BJ (cell line): ENCODE results near the gene KSR1. TPM values are rescaled to one million over a fixed set of nuclear protein-coding genes. Genes with fewer than 3 reads are reported as not detected.

Experiments used
- CTCF ChIA-PET: fragments of 350-600 bp; formaldehyde crosslinking; extraction: SDS; loops from one replicate; lab custom pipeline; 2021; ENCODE audit warnings: antibody characterized with exemption, inconsistent platforms; lab: Yijun Ruan, JAX
- POLR2A ChIA-PET: fragments of 300-600 bp; sonication (Branson Sonifier 250); formaldehyde crosslinking; extraction: SDS; loops from one replicate; lab custom pipeline; 2021; ENCODE audit warnings: antibody characterized with exemption; lab: Charles Lee
- DNase-seq: peaks from one replicate; pipeline ENCODE4 v3.0.0-alpha.2; 2011; ENCODE audit warnings: low read depth
- H3K27me3 ChIP-seq: 2 replicates; pipeline ENCODE4 v1.6.0; 2011; ENCODE audit warnings: low read length; ENCODE audit not compliant: control insufficient read depth, insufficient read depth
- H3K36me3 ChIP-seq: 2 replicates; pipeline ENCODE4 v1.5.1; 2011; ENCODE audit warnings: low read length; ENCODE audit not compliant: control insufficient read depth, insufficient read depth
- H3K4me3 ChIP-seq: 2 replicates; pipeline ENCODE4 v1.5.1; 2011; ENCODE audit warnings: low read depth, mild to moderate bottlenecking, control low read depth, low read length
- polyA plus RNA-seq: library from polyadenylated mRNA; depleted of rRNA; stranded (reverse); fragments of >200 nt; gene quantifications from 2 replicates; pipeline ENCODE4 v1.2.3, GENCODE V29; 2011
- TF ChIP-seq, protein P1 (sequence below): IDR thresholded peaks from 2 replicates; pipeline ENCODE4 v1.5.1; 2011; ENCODE audit warnings: low read depth, mild to moderate bottlenecking, control low read depth, inconsistent platforms, low read length, moderate library complexity; ENCODE audit not compliant: insufficient read depth

KSR1 gene
- polyA plus RNA-seq, 1 experiment, result 6.8 TPM

DNA sequence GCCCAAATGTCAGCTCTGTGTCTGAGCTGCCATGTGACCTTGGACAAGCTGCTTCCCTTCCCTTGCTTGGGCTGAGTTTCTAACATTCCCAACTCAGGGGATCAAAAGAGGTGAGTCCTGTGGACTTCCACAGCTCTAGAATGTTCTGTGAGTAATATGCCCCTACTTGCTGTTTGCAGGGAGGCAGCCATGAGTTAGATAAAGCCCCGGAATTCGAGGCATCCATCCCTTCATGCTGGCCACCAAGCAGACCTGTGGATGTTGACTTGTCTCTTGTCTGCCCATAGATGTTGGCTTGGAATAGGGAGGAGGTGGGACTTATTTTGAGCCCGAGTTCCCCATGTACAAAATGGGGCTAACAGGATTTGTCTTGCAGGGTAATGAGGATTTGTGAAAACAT is 36.2 kb downstream of the KSR1 start:
- H3K4me3 ChIP-seq, result no peak overlapping the region
- no peaks in the 10 kb centered on the region for H3K27me3 ChIP-seq
- TF ChIP-seq, protein P1, sequence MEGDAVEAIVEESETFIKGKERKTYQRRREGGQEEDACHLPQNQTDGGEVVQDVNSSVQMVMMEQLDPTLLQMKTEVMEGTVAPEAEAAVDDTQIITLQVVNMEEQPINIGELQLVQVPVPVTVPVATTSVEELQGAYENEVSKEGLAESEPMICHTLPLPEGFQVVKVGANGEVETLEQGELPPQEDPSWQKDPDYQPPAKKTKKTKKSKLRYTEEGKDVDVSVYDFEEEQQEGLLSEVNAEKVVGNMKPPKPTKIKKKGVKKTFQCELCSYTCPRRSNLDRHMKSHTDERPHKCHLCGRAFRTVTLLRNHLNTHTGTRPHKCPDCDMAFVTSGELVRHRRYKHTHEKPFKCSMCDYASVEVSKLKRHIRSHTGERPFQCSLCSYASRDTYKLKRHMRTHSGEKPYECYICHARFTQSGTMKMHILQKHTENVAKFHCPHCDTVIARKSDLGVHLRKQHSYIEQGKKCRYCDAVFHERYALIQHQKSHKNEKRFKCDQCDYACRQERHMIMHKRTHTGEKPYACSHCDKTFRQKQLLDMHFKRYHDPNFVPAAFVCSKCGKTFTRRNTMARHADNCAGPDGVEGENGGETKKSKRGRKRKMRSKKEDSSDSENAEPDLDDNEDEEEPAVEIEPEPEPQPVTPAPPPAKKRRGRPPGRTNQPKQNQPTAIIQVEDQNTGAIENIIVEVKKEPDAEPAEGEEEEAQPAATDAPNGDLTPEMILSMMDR, result no peak
- H3K36me3 ChIP-seq, result no peaks in the 10 kb centered on the region
- ChIA-PET POLR2A (no interaction called here), CTCF (interaction anchor here (0.8 to 1.6 kb wide), 3 partner anchors 9 to 94 kb away, joined by 3 to 4 read pairs (median 4); no protein-coding TSS in a partner anchor)
- DNase-seq, result no peak

DNA sequence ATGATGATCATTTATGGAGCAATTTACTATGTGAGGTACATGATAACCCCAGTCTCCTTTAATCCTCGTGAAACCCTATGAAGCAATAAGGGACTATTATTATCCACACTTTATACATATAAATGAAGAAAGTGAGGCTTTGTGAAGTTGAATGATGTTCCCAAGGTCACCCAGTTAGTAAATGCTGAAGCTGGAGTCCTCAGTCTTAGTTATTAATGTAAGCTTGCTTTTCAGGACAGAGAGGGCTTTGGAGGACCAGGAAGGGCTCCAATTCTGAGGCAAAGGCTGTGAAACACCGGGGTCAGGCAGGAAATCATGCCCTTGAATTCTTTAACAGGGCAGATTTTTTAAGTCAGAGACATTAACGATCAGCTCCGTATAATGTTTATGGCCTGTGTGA is 36.8 kb downstream of the KSR1 start:
- DNase-seq, result no peak
- Histone ChIP-seq H3K27me3 (no peaks in the 10 kb centered on the region), H3K36me3 (no peaks in the 10 kb centered on the region), H3K4me3 (no peak overlapping the region)
- CTCF ChIA-PET, result no interaction called here
- POLR2A ChIA-PET, result no interaction called here
- TF ChIP-seq, protein P1, result no peak

DNA sequence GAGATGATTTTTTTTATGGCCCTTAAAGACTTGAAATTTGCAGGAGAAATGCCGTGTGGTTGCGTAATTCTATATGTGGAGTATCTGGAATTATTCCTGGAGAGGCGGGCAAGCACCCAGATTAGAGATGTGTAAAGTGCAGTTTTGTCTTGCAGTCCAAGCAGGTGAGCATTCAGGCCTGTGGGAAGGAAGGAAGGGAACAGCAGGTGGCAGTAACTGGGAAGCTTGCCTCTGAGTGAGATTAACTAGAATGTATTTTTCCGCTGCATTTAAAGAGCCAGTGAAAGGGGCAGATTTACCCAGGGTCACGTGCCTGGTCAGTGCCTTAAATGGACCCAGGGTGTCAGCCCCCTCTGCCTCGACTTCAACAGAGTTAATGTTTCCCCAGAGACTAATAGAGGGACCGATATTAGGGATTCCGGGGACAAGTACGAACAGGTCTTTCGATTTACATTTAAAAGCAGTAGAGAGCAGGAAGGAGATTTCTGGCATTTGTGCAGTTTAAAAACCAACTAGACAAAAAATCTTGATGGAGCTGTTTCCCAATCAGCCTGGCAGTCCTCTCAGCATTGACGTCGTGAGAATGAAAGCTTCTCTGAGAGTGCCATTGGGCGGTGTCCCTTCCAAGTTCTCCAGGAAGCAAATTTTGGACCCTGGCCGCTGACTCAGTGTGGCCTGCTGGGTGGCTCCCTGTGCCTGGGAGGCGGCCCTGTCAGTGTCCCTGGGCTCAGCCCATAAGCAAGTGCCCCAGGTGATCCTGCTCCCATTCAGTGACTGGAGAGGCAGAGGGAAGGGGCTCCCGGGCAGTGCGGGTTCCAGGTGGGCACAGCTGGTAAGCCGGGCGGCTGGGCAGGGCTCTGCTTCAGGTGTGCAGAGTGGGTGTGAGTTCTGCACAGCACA is 38.2 kb downstream of the KSR1 start:
- POLR2A ChIA-PET, result interaction anchor here (1.3 kb wide), 1 partner anchor 41 kb away, joined by 3 read pairs; no protein-coding TSS in a partner anchor
- Histone ChIP-seq H3K27me3 (no peaks in the 10 kb centered on the region), H3K36me3 (no peaks in the 10 kb centered on the region), H3K4me3 (no peak overlapping the region)
- CTCF ChIA-PET, result interaction anchor here (1.2 to 1.6 kb wide), 2 partner anchors 105 to 110 kb away, joined by 4 to 6 read pairs; no protein-coding TSS in a partner anchor
- DNase-seq, result no peak
- TF ChIP-seq, protein P1, result no peak

DNA sequence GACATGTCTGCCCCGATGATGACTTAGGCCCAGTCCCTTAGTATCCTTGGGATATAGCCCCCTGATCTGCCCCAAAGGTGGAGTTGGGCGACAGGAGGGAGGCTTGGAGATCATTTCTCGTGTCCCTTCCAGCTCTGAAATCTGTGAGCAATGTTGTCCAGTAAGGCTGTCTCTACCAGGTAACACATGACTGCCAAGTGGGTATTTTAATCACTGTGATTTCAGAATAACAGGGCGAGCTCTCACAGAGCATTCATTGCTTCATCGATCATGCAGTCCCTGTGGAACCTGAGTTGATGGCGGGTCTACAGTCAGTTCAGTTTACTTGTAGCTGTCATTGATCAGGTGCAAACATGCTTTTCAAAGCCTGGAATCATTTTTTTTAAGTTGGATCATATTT is 39.2 kb downstream of the KSR1 start:
- H3K36me3 ChIP-seq, result no peaks in the 10 kb centered on the region; the same call in 1 of the 2 replicates
- H3K4me3 ChIP-seq, result no peak overlapping the region
- DNase-seq, result no peak
- ChIA-PET POLR2A (no interaction called here), CTCF (interaction anchor here (1.2 kb wide), 1 partner anchor 104 kb away, joined by 6 read pairs; no protein-coding TSS in a partner anchor)
- TF ChIP-seq, protein P1, result no peak
- H3K27me3 ChIP-seq, result no peaks in the 10 kb centered on the region

DNA sequence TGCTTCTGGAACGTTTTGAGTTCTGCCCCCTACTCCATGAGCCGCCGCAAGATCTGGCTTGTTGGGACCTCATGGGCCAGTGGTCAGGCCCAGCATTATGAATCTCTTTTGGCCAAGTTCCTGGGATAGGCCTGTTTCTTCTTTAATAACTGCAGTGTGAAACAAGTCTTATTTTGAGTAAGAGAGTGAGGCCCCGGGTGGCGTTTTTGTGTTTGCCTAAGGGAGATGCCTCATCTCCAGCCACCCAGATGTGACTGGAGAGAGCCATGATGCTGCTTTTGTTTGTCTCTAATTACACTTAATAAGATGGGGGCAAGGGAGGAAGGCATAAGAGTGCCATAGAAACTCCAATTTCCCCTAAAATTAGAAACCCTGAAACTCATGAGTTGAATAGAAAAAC is 39.8 kb downstream of the KSR1 start:
- H3K27me3 ChIP-seq, result no peaks in the 10 kb centered on the region
- H3K4me3 ChIP-seq, result no peak overlapping the region
- H3K36me3 ChIP-seq, result no peaks in the 10 kb centered on the region; the same call in 1 of the 2 replicates
- ChIA-PET CTCF (no interaction called here), POLR2A (no interaction called here)
- no peak for DNase-seq
- TF ChIP-seq, protein P1, result no peak
